ENCODE data around the gene DHRS13. TPM values are rescaled to one million over a fixed set of nuclear protein-coding genes. Genes with fewer than 3 reads are reported as not detected.
"Not testable (repeated sequence)": the region's sequence is repeated elsewhere in the genome, so short reads cannot be mapped to it uniquely, and the experiment has no call there.

The DHRS13 gene
- total and polyA plus RNA-seq, 10 donors: 12.2 to 51.2 (median 18.9) TPM

DNA sequence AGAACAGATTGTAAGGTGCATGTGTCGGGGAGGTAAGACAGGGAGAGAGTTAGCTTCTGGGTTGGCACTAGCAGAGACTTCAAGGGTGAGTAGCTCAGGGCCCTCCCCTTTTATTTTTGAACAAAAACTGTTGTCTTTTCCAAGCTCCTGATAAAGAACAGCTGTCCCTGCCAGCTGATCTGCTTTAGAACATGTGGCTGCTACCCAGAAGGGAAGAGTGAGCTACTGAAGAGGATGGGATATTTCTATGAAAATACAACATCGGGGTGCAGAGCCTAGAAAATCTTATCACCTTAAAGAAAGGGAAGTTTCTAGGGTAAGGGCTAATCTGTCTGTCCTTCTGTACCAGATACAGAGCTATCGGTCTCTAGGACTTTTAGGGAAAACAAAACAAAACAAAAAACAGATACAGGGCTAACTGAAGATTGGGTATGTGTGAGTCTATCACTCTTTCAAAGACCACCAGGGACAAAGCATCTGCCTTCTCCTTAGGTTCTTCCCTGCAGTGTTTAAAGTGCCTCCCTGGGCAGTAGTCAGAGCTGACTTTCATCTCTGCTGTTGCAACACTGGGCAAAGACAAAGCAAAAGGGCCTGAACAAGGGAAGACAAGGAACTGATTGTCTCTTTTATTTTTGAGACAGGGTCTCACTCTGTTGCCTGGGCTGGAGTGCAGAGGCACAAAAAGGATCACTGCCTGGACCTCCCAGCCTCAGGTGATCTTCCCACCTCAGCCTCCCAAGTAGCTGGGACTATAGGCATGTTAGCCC is 5.0 kb upstream of the DHRS13 start:
- Histone ChIP-seq H3K4me1 (peaks cover 4 to 30% (median 22%) of the 10 kb centered on the region in 6 donors), H3K9me3 (no peaks in the 10 kb centered on the region), H3K27me3 (replicated peaks in 1 of 7) (no peaks in the 10 kb centered on the region), H3K4me3 (no peak overlapping the region), H3K27ac (peak overlapping the region in 2 of 8 donors; percentile 10 to 32), H3K36me3 (peaks cover 5 to 81% (median 75%) of the 10 kb centered on the region in 6 donors)
- intact Hi-C loops (cut with DNase I; ENCODE audit: low total_unique reads): loop anchor here (10.0 kb wide), 1 partner anchor 53 kb away; the partner anchor contains the start of gene ERAL1
- no peak for TF ChIP-seq POLR2A (IDR thresholded peaks at IDR 0.05)
- TF ChIP-seq, protein P1, sequence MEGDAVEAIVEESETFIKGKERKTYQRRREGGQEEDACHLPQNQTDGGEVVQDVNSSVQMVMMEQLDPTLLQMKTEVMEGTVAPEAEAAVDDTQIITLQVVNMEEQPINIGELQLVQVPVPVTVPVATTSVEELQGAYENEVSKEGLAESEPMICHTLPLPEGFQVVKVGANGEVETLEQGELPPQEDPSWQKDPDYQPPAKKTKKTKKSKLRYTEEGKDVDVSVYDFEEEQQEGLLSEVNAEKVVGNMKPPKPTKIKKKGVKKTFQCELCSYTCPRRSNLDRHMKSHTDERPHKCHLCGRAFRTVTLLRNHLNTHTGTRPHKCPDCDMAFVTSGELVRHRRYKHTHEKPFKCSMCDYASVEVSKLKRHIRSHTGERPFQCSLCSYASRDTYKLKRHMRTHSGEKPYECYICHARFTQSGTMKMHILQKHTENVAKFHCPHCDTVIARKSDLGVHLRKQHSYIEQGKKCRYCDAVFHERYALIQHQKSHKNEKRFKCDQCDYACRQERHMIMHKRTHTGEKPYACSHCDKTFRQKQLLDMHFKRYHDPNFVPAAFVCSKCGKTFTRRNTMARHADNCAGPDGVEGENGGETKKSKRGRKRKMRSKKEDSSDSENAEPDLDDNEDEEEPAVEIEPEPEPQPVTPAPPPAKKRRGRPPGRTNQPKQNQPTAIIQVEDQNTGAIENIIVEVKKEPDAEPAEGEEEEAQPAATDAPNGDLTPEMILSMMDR (IDR thresholded peaks at IDR 0.05 in 8 of 11, conservative IDR thresholded peaks at IDR 0.05 in 3 of 11): no peak
- TF ChIP-seq POLR2AphosphoS5 (IDR thresholded peaks at IDR 0.05): no peak
- WGBS, 5 donors: 88 to 92% (median 89%) methylated on average over 3 of the region's 3 CpGs
- no peak for DNase-seq

DNA sequence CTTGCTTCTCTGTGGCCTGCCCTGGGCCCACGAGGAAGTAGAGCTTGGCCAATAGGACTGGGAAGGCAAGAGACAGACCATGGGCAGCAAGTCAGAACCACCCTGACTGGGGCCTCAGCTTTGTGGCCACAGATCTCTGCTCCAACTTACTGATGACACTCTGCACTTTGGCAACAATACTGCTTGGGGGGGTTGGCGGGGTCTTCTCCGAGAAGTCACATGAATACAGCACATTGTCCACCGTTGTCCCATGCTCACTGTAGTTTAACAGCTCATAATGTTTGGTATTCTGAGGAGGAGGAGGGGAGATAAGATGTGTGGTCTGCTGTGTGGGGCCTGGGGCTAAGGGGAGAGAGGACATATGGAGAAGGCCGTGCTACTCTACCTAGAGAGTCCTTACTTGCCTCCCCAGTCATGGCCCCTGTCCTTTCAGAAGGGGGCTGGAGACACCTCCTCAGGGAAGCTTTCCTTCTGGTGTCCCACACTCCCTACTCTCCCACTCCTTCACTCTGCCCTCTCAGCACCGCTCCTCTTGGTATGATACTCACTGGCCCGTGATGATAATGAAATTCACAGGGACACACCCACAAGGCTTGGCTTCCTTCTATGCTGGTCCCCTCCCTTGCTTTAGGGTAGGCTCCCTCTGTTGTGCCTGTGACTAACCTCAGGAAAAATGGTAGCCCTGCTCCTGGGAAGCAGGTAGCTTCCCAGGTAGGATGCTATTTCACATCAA is 4.0 kb upstream of the DHRS13 start:
- H3K4me1 ChIP-seq: peaks cover 6 to 31% (median 24%) of the 10 kb centered on the region in 6 donors
- no peaks in the 10 kb centered on the region for H3K9me3 ChIP-seq
- WGBS, 5 donors: 77 to 90% (median 81%) methylated on average over 7 of the region's 7 CpGs
- intact Hi-C loops (cut with DNase I; ENCODE audit: low total_unique reads): loop anchor here (10.0 kb wide), 1 partner anchor 52 kb away; the partner anchor contains the start of gene ERAL1
- H3K27ac ChIP-seq: peak overlapping the region in 1 of 8 donors; percentile 7
- no peak overlapping the region for H3K4me3 ChIP-seq
- DNase-seq: no peak
- no peak for TF ChIP-seq POLR2AphosphoS5 (IDR thresholded peaks at IDR 0.05)
- no peak for TF ChIP-seq POLR2A (IDR thresholded peaks at IDR 0.05)
- H3K36me3 ChIP-seq: peaks cover 5 to 71% (median 64%) of the 10 kb centered on the region in 6 donors
- H3K27me3 ChIP-seq (replicated peaks in 1 of 7): no peaks in the 10 kb centered on the region

- no peak overlapping the region for H3K4me3 ChIP-seq
- peaks cover 5 to 65% (median 58%) of the 10 kb centered on the region in 6 donors for H3K36me3 ChIP-seq
- no peaks in the 10 kb centered on the region for H3K27me3 ChIP-seq (replicated peaks in 1 of 7)
- no peak overlapping the region for H3K27ac ChIP-seq
- DNase-seq: no peak
- intact Hi-C loops (cut with DNase I; ENCODE audit: low total_unique reads): loop anchor here (10.0 kb wide), 1 partner anchor 51 kb away; the partner anchor contains the start of gene ERAL1
- 71 to 91% (median 85%) methylated on average over 8 to 9 of the region's 9 CpGs for WGBS, 5 donors
- H3K9me3 ChIP-seq: no peaks in the 10 kb centered on the region
- TF ChIP-seq POLR2AphosphoS5 (IDR thresholded peaks at IDR 0.05) (peak in 2 of 3 donors; percentile 38 to 71), POLR2A (IDR thresholded peaks at IDR 0.05) (no peak)
- peaks cover 12 to 37% (median 30%) of the 10 kb centered on the region in 6 donors for H3K4me1 ChIP-seq
Measured at GRCh38 chr17:28906276-28906675, 3.4 kb upstream of the DHRS13 start.

DNA sequence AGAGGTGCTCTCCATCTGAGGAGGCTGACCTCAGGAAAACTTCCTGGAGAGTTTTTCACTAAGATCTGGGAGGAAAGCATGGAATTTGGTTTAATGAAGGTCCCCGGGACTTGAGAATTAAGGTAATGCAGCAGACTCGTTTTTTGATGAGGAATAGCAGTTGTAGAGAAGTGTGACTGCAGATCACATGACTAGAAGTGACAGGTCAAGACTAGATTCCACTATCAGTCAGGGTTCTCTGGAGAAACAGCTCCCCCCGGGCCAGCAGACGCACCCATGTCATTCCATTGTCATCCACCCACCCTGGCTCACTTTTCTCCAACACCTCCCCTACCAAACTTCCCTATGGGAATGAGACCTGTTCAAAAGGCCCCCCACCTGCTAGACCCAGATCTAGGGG is 1.9 kb upstream of the DHRS13 start:
- H3K36me3 ChIP-seq: peaks cover 0 to 57% (median 44%) of the 10 kb centered on the region in 6 donors
- no peaks in the 10 kb centered on the region for H3K27me3 ChIP-seq (replicated peaks in 1 of 7)
- 49 to 75% (median 55%) methylated on average over 4 of the region's 4 CpGs for WGBS, 5 donors
- H3K4me1 ChIP-seq: peaks cover 17 to 51% (median 39%) of the 10 kb centered on the region in 6 donors
- TF ChIP-seq POLR2AphosphoS5 (IDR thresholded peaks at IDR 0.05) (no peak), POLR2A (IDR thresholded peaks at IDR 0.05) (no peak)
- TF ChIP-seq, protein P1 (IDR thresholded peaks at IDR 0.05 in 8 of 11, conservative IDR thresholded peaks at IDR 0.05 in 3 of 11): no peak
- intact Hi-C loops (cut with DNase I; ENCODE audit: low total_unique reads): loop anchor here (10.0 kb wide), 1 partner anchor 50 kb away; the partner anchor contains the start of gene ERAL1
- H3K27ac ChIP-seq: peak overlapping the region in 6 of 8 donors; percentile 4 to 99 (median 83)
- no peaks in the 10 kb centered on the region for H3K9me3 ChIP-seq
- no peak overlapping the region for H3K4me3 ChIP-seq
- DNase-seq: no peak

DNA sequence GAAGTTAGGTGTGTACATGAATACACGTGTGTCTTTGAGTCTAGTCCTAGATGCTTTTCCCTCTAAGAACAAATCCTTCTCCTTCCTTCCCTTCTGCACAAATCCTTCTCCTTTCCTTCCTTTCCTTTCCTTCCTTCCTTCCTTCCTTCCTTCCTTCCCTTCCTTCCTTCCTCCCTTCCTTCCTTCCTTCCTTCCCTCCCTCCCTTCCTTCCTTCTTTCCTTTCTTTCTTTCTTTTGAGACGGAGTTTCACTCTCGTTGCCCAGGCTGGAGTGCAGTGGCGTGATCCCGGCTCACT is 615 bp upstream of the DHRS13 start:
- not testable (repeated sequence) for DNase-seq; H3K27me3 ChIP-seq (replicated peaks in 1 of 7); H3K9me3 ChIP-seq
- H3K4me3 ChIP-seq: peak overlapping the region in 3 of 8 donors; percentile 76 to 95 (median 85)
- H3K27ac ChIP-seq: peak overlapping the region in 7 of 8 donors; percentile 43 to 99 (median 92)
- intact Hi-C loops (cut with DNase I; ENCODE audit: low total_unique reads): loop anchor here (10.0 kb wide), 1 partner anchor 49 kb away; the partner anchor contains the start of gene ERAL1
- H3K4me1 ChIP-seq: peaks cover 20 to 64% (median 50%) of the 10 kb centered on the region in 6 donors
- 52 to 82% (median 63%) methylated on average over 5 of the region's 5 CpGs for WGBS, 5 donors
- peaks cover 0 to 44% (median 31%) of the 10 kb centered on the region in 6 donors for H3K36me3 ChIP-seq

Measured in spleen (tissue), 11 donors.